ENCODE measurements around the gene TMEM214.
A peak's percentile ranks its signal among the peaks of the same experiment; 100 is the strongest.
"Not testable (repeated sequence)": the region's sequence is repeated elsewhere in the genome, so short reads cannot be mapped to it uniquely, and the experiment has no call there.

The TMEM214 gene

GRCh38 chr2:27069961-27070618, 37.3 kb downstream of the TMEM214 start:
- no peak for DNase-seq (ENCODE audit: low read depth, low spot score)

GRCh38 chr2:27070653-27071276, 38.0 kb downstream of the TMEM214 start:
- DNase-seq (ENCODE audit: low read depth, low spot score), result no peak

- DNase-seq (ENCODE audit: low read depth, low spot score), result no peak
These were observed 38.7 kb downstream of the TMEM214 start, which contains the start of gene OST4 for GRCh38 chr2:27071277-27071989. Gene OST4 (minus strand): TSS chr2:27071654.

GRCh38 chr2:27071990-27072830, 39.4 kb downstream of the TMEM214 start:
- DNase-seq (ENCODE audit: low read depth, low spot score), result no peak

- no peak for DNase-seq (ENCODE audit: low read depth, low spot score)
These were observed 40.2 kb downstream of the TMEM214 start for GRCh38 chr2:27072920-27073319.

- DNase-seq (ENCODE audit: low read depth, low spot score), result no peak
These were observed 41.0 kb downstream of the TMEM214 start for GRCh38 chr2:27073782-27074181.

GRCh38 chr2:27074738-27075565, 42.2 kb downstream of the TMEM214 start:
- DNase-seq (ENCODE audit: low read depth, low spot score), result no peak

GRCh38 chr2:27075566-27075871, 42.8 kb downstream of the TMEM214 start:
- DNase-seq (ENCODE audit: low read depth, low spot score), result not testable (repeated sequence)

GRCh38 chr2:27076323-27076722, 43.6 kb downstream of the TMEM214 start:
- DNase-seq (ENCODE audit: low read depth, low spot score), result no peak

GRCh38 chr2:27077231-27077630, 44.5 kb downstream of the TMEM214 start:
- no peak for DNase-seq (ENCODE audit: low read depth, low spot score)

GRCh38 chr2:27078267-27079194, 45.8 kb downstream of the TMEM214 start, which contains the start of gene EMILIN1:
Gene EMILIN1 (plus strand): TSS chr2:27078615. CDS start chr2:27079066, 451 bp downstream.
- DNase-seq (ENCODE audit: low read depth, low spot score), result peak; percentile 90

GRCh38 chr2:27079233-27080139, 46.7 kb downstream of the TMEM214 start:
- no peak for DNase-seq (ENCODE audit: low read depth, low spot score)

- no peak for DNase-seq (ENCODE audit: low read depth, low spot score)
These were observed 47.3 kb downstream of the TMEM214 start for GRCh38 chr2:27080140-27080469.

- no peak for DNase-seq (ENCODE audit: low read depth, low spot score)
These were observed 47.8 kb downstream of the TMEM214 start for GRCh38 chr2:27080603-27080936.

GRCh38 chr2:27081984-27082772, 49.4 kb downstream of the TMEM214 start:
- no peak for DNase-seq (ENCODE audit: low read depth, low spot score)

- DNase-seq (ENCODE audit: low read depth, low spot score), result no peak
These were observed 50.1 kb downstream of the TMEM214 start for GRCh38 chr2:27082773-27083409.

GRCh38 chr2:27083410-27084296, 50.9 kb downstream of the TMEM214 start:
- no peak for DNase-seq (ENCODE audit: low read depth, low spot score)
